WTC11 (cell line): ENCODE data around the gene MRPS34. TPM values are rescaled to one million over a fixed set of nuclear protein-coding genes. Genes with fewer than 3 reads are reported as not detected.

Experiments
- ATAC-seq: fragments of 200-7000 bp; cut with Tn5 transposase; 2 replicates; pipeline ENCODE4 v1.10.0; 2021; ENCODE audit warnings: mild to moderate bottlenecking, moderate library complexity
- CTCF ChIA-PET: fragments of 300-600 bp; sonication (Branson Sonifier 250); formaldehyde crosslinking; loops from one replicate; lab custom pipeline; 2021; ENCODE audit warnings: antibody characterized with exemption; lab: Charles Lee
- POLR2A ChIA-PET: fragments of 350-600 bp; sonication (Branson Sonifier 250); formaldehyde crosslinking; loops from one replicate; lab custom pipeline; 2021; ENCODE audit warnings: antibody characterized with exemption; lab: Charles Lee
- DNase-seq: peaks from one replicate; pipeline ENCODE4 v3.0.0; 2021; ENCODE audit warnings: low spot score
- H3K27ac Mint-ChIP-seq: 2 replicates; pipeline ENCODE4 v1.8.0; 2021; ENCODE audit warnings: mixed read lengths
- H3K27me3 Mint-ChIP-seq: 2 replicates; pipeline ENCODE4 v1.8.0; 2021; ENCODE audit warnings: low read depth, mild to moderate bottlenecking, moderate library complexity, mixed read lengths
- H3K36me3 Mint-ChIP-seq: 2 replicates; pipeline ENCODE4 v1.8.0; 2021; ENCODE audit warnings: mixed read lengths
- H3K4me1 Mint-ChIP-seq: 2 replicates; pipeline ENCODE4 v1.8.0; 2022; ENCODE audit warnings: mixed read lengths
- H3K4me3 Mint-ChIP-seq: 2 replicates; pipeline ENCODE4 v1.8.0; 2021; ENCODE audit warnings: mild to moderate bottlenecking, moderate library complexity, mixed read lengths
- H3K9me3 Mint-ChIP-seq: 2 replicates; pipeline ENCODE4 v1.8.0; 2021; ENCODE audit warnings: mixed read lengths
- AFF4 ChIP-seq: sonication (generic); formaldehyde crosslinking; IDR thresholded peaks from 2 replicates; pipeline ENCODE4 v1.8.1; 2023; ENCODE audit warnings: mild to moderate bottlenecking, missing genetic modification reagents, borderline replicate concordance
- ATF1 ChIP-seq: sonication (generic); formaldehyde crosslinking; IDR thresholded peaks from 2 replicates; pipeline ENCODE4 v1.8.1; 2023; ENCODE audit warnings: mild to moderate bottlenecking, moderate library complexity, missing genetic modification reagents
- HMGA2 ChIP-seq: fragments of 250-450 bp; sonication (Bioruptor Pico); IDR thresholded peaks from 2 replicates; pipeline ENCODE4 v1.4.0; 2021; ENCODE audit warnings: mild to moderate bottlenecking, moderate library complexity
- KAT7 ChIP-seq: sonication (generic); formaldehyde crosslinking; IDR thresholded peaks from 2 replicates; pipeline ENCODE4 v1.8.1; 2023; ENCODE audit warnings: missing genetic modification reagents, mild to moderate bottlenecking, borderline replicate concordance
- NR2C2 ChIP-seq: sonication (generic); formaldehyde crosslinking; IDR thresholded peaks from 2 replicates; pipeline ENCODE4 v1.8.0; 2022; ENCODE audit warnings: mild to moderate bottlenecking, missing genetic modification reagents
- SP1 ChIP-seq: sonication (generic); formaldehyde crosslinking; conservative IDR thresholded peaks from 2 replicates; pipeline ENCODE4 v1.8.1; 2022; ENCODE audit warnings: missing genetic modification reagents
- USF1 ChIP-seq: sonication (generic); formaldehyde crosslinking; IDR thresholded peaks from 2 replicates; pipeline ENCODE4 v1.8.0; 2022; ENCODE audit warnings: mild to moderate bottlenecking, missing genetic modification reagents
- USF2 ChIP-seq: sonication (generic); formaldehyde crosslinking; IDR thresholded peaks from 2 replicates; pipeline ENCODE4 v1.8.1; 2023; ENCODE audit warnings: mild to moderate bottlenecking, missing genetic modification reagents, moderate library complexity
- ZNF425 ChIP-seq: fragments of 250-450 bp; sonication (Bioruptor Pico); conservative IDR thresholded peaks from 2 replicates; pipeline ENCODE4 v1.9.0; 2021; ENCODE audit warnings: mild to moderate bottlenecking
- ZNF671 ChIP-seq: fragments of 250-450 bp; sonication (Bioruptor Pico); IDR thresholded peaks from 2 replicates; pipeline ENCODE4 v1.8.0; 2021; ENCODE audit warnings: mild to moderate bottlenecking
- total RNA-seq: library from RNA; stranded (reverse); gene quantifications from 3 replicates; pipeline ENCODE4 v1.2.3, GENCODE V29; 2021
- TF ChIP-seq, protein P1 (sequence below): fragments of 250-450 bp; sonication (Bioruptor Pico); IDR thresholded peaks from 2 replicates; pipeline ENCODE4 v1.8.0; 2021; ENCODE audit warnings: mild to moderate bottlenecking
- TF ChIP-seq, protein P2 (sequence below): fragments of 250-450 bp; sonication (Bioruptor Pico); IDR thresholded peaks from 2 replicates; pipeline ENCODE4 v1.9.0; 2021; ENCODE audit warnings: mild to moderate bottlenecking
- TF ChIP-seq, protein P3 (sequence below): fragments of 250-450 bp; sonication (Bioruptor Pico); IDR thresholded peaks from 2 replicates; pipeline ENCODE4 v1.9.0; 2021; ENCODE audit warnings: mild to moderate bottlenecking
- TF ChIP-seq, protein P4 (sequence below): sonication (generic); formaldehyde crosslinking; IDR thresholded peaks from 2 replicates; pipeline ENCODE4 v1.8.1; 2022; ENCODE audit warnings: missing genetic modification reagents, borderline replicate concordance
- TF ChIP-seq, protein P5 (sequence below): sonication (generic); formaldehyde crosslinking; IDR thresholded peaks from 2 replicates; pipeline ENCODE4 v1.8.0; 2022; ENCODE audit warnings: mild to moderate bottlenecking, missing genetic modification reagents

MRPS34 gene
- total RNA-seq, 1 experiment from 2014 or later = 258 TPM

DNA sequence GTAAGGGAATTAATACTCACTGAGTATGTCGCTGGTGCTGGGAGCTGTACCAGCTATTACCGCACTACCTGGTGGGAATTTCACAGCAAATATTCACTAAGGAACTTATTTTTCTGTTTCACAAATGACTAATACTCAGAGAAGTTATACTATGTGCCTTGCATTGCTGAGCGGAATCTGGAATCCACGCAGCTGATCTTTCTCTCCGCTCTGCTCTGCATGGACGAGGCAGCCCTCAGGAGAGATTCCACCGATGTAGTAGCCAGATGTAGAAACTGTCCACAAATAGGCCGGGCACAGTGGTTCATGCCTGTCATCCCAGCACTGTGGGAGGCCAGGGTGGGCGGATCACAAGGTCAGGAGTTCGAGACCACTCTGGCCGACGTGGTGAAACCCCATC, 18.7 kb downstream of the MRPS34 start:
- H3K4me3 Mint-ChIP-seq = no peak overlapping the region
- TF ChIP-seq, protein P1, sequence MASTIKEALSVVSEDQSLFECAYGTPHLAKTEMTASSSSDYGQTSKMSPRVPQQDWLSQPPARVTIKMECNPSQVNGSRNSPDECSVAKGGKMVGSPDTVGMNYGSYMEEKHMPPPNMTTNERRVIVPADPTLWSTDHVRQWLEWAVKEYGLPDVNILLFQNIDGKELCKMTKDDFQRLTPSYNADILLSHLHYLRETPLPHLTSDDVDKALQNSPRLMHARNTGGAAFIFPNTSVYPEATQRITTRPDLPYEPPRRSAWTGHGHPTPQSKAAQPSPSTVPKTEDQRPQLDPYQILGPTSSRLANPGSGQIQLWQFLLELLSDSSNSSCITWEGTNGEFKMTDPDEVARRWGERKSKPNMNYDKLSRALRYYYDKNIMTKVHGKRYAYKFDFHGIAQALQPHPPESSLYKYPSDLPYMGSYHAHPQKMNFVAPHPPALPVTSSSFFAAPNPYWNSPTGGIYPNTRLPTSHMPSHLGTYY (CRISPR knock-in tag) = no peak
- TF ChIP-seq KAT7 (CRISPR knock-in tag) = no peak
- no peak for TF ChIP-seq USF1 (CRISPR knock-in tag)
- no peak for TF ChIP-seq ZNF425 (CRISPR knock-in tag)
- TF ChIP-seq, protein P2, sequence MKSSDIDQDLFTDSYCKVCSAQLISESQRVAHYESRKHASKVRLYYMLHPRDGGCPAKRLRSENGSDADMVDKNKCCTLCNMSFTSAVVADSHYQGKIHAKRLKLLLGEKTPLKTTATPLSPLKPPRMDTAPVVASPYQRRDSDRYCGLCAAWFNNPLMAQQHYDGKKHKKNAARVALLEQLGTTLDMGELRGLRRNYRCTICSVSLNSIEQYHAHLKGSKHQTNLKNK (CRISPR knock-in tag) = no peak
- no peak for TF ChIP-seq AFF4 (CRISPR knock-in tag)
- no peak for TF ChIP-seq USF2 (CRISPR knock-in tag)
- no peak for TF ChIP-seq SP1 (CRISPR knock-in tag)
- TF ChIP-seq ZNF671 (CRISPR knock-in tag) = no peak
- TF ChIP-seq, protein P3, sequence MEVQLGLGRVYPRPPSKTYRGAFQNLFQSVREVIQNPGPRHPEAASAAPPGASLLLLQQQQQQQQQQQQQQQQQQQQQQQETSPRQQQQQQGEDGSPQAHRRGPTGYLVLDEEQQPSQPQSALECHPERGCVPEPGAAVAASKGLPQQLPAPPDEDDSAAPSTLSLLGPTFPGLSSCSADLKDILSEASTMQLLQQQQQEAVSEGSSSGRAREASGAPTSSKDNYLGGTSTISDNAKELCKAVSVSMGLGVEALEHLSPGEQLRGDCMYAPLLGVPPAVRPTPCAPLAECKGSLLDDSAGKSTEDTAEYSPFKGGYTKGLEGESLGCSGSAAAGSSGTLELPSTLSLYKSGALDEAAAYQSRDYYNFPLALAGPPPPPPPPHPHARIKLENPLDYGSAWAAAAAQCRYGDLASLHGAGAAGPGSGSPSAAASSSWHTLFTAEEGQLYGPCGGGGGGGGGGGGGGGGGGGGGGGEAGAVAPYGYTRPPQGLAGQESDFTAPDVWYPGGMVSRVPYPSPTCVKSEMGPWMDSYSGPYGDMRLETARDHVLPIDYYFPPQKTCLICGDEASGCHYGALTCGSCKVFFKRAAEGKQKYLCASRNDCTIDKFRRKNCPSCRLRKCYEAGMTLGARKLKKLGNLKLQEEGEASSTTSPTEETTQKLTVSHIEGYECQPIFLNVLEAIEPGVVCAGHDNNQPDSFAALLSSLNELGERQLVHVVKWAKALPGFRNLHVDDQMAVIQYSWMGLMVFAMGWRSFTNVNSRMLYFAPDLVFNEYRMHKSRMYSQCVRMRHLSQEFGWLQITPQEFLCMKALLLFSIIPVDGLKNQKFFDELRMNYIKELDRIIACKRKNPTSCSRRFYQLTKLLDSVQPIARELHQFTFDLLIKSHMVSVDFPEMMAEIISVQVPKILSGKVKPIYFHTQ (CRISPR knock-in tag) = no peak
- TF ChIP-seq, protein P4, sequence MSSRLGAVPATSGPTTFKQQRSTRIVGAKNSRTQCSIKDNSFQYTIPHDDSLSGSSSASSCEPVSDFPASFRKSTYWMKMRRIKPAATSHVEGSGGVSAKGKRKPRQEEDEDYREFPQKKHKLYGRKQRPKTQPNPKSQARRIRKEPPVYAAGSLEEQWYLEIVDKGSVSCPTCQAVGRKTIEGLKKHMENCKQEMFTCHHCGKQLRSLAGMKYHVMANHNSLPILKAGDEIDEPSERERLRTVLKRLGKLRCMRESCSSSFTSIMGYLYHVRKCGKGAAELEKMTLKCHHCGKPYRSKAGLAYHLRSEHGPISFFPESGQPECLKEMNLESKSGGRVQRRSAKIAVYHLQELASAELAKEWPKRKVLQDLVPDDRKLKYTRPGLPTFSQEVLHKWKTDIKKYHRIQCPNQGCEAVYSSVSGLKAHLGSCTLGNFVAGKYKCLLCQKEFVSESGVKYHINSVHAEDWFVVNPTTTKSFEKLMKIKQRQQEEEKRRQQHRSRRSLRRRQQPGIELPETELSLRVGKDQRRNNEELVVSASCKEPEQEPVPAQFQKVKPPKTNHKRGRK = no peak
- TF ChIP-seq ATF1 (CRISPR knock-in tag) = no peak
- TF ChIP-seq, protein P5, sequence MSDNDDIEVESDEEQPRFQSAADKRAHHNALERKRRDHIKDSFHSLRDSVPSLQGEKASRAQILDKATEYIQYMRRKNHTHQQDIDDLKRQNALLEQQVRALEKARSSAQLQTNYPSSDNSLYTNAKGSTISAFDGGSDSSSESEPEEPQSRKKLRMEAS (CRISPR knock-in tag) = no peak
- TF ChIP-seq HMGA2 (CRISPR knock-in tag) = no peak
- TF ChIP-seq NR2C2 (CRISPR knock-in tag) = no peak
- TF ChIP-seq, all 79 proteins: peak for 0
- H3K36me3 Mint-ChIP-seq = peaks cover 11% of the 10 kb centered on the region; the same call in 1 of the 2 replicates
- H3K4me1 Mint-ChIP-seq = no peaks in the 10 kb centered on the region
- no peak overlapping the region for H3K27ac Mint-ChIP-seq
- CTCF ChIA-PET = interaction anchor here (1.8 kb wide), 1 partner anchor 31 kb away, joined by 6 read pairs; no protein-coding TSS in a partner anchor
- ATAC-seq (no peak), DNase-seq (no peak)
- H3K9me3 Mint-ChIP-seq = no peaks in the 10 kb centered on the region
- no peaks in the 10 kb centered on the region for H3K27me3 Mint-ChIP-seq
- POLR2A ChIA-PET = no interaction called here
